GM18498 (cell line): ENCODE measurements around the gene MRPL38.
A peak's percentile ranks its signal among the peaks of the same experiment; 100 is the strongest.
"Not testable (repeated sequence)": the region's sequence is repeated elsewhere in the genome, so short reads cannot be mapped to it uniquely, and the experiment has no call there.

Experiments used
- ATAC-seq: cut with Tn5 transposase; IDR thresholded peaks from one replicate; pipeline ENCODE4 v1.9.1; 2021; ENCODE audit warnings: mild to moderate bottlenecking, moderate library complexity; ENCODE audit not compliant: unreplicated experiment

Gene MRPL38

GRCh38 chr17:75876938-75877751 is 27.5 kb downstream of the MRPL38 start:
- no peak for ATAC-seq

DNA sequence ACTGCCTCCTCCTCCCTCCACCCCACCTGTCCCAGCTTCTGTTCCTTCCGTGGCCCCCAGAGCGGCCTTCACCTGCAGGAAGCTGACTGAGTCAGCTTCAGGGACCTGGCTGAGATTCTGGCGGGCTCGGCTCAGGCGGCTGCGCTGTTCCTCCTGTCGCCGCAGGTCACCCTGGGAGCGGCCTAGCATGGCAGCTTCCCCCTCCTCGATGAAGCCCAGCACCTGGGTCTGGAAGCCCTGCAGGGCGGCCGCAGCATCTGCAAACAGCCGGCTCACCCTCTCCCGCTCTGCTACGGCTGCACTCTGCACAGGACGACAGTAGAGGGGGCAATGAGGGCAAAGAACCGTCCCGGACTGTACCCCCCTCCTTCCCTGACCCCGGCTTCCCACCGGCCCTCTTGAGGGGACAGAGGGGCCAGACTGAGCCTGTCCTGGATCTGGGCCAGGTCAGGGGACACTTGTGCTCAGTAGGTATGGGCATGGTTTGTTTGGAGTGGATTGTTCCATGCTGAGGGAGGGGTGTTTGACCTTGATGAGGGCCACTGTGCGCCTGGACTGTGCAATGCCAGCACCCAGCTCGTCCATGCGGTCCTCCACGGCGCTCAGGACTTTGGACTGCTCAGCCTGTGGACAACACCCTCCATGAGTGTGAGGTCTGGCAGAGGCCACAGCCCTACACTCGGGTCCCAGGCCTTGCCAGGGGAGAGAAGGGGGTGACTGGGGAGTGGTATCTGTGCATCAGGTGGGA is 28.3 kb downstream of the MRPL38 start:
- ATAC-seq: peak; percentile 39

DNA sequence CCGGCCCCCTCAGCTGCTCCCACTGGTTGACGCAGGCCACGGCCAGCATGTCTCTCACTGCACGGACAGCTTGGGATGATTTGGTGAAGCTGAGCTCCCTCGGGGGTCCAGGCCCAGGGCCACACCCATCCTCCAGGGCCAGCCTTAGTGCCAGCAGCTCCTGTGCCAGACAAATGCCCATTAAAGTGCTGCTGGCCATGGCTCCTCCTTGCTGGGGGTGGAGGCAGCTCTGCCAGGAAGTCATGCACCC is 28.8 kb downstream of the MRPL38 start:
- ATAC-seq: peak; percentile 21

DNA sequence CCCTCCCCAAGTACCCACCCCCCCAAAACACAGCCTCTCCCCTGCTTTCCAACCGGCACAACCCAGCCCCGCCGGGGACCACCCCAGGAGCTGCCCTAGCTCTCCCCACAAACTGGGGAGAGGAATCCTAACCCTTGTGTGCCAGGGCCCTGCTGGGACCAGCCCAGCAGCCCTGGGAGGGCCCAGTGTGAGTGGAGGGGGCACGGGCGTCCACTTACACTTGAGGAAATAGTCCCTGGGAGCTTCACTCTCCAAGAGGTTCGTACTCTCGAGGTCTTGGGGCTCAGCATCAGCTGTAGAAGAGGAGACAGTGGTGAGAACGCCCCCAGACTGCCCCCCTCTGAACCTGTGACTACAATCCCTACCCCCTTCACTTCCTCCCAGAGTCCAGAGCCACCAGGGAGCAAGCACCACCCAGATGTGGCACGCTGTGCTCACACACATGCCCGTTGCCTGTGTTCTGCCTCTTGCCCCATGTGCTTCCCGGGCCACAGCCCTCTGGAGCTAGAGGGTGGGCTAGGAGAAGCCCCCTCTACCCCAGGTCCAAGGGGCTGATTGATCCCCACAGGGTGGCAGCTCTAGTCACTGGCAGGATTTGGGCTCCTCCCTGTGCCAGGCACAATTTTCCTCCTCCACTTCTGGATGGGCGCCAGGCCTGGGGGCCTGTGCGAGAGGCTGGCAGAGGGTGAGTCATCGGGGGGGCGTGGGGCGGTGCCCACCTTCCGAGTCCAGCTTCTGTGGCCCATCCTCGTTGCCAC is 29.3 kb downstream of the MRPL38 start:
- ATAC-seq: no peak

GRCh38 chr17:75874323-75875181 is 30.1 kb downstream of the MRPL38 start:
- no peak for ATAC-seq

GRCh38 chr17:75873587-75874322 is 30.9 kb downstream of the MRPL38 start:
- ATAC-seq: no peak

- no peak for ATAC-seq
Measured at GRCh38 chr17:75872434-75873351, 32.0 kb downstream of the MRPL38 start.

- ATAC-seq: not testable (repeated sequence)
Measured at GRCh38 chr17:75870228-75870627, 34.5 kb downstream of the MRPL38 start.

- ATAC-seq: no peak
Measured at GRCh38 chr17:75869282-75870141, 35.2 kb downstream of the MRPL38 start.

DNA sequence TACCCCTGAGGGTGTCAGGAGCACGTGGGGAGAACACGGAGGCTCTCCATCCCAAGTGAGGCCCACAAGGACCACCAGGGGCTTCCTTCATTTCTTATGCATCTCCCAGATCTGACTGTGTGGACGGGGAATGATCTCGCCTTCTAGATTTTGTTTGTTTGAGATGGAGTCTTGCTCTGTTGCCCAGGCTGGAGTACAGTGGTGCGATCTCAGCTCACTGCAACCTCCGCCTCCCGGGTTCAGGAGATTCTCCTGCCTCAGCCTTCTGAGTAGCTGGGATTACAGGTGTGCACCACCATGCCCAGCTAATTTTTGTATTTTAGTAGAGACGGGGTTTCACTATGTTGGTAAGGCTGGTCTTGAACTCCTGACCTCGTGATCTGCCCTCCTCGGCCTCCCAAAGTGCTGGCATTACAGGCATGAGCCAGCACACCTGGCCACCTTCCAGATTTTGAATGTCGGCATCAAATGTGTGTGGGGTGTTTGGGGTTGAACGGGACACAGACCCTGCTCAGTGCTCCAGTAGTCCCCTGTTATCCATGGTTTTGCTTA is 35.9 kb downstream of the MRPL38 start:
- not testable (repeated sequence) for ATAC-seq

DNA sequence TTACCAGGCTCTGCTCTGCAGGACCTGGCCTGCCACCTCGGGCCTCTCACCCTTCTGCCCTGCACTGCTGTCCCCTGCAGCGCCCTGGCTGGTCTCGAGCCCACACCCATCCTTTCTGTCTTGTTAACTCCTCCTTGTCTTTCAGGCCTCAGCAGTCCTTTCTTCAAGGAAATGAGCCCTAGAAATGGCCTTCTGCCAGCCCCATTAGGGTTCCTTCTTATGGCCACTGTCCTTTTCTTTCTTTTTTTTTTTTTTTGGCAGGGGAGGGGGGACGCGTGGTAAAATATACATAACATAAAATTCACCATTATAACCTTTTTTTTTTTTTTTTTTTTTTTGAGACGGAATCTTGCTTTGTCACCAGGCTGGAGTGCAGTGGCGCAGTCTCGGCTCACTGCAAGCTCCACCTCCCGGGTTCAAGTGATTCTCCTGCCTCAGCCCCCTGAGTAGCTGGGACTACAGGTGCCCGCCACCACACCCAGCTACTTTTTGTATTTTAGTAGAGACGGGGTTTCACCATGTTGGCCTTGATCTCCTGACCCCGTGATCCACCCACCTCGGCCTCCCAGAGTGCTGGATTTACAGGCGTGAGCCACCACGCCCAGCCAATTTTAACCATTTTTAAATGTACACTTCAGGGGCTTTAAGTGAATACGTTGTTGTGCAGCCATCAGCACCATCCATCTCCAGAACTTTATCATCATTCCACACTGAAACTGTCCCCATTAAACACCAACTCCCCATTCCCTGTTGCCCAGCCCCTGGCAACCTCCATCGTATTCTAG is 39.1 kb downstream of the MRPL38 start:
- not testable (repeated sequence) for ATAC-seq

DNA sequence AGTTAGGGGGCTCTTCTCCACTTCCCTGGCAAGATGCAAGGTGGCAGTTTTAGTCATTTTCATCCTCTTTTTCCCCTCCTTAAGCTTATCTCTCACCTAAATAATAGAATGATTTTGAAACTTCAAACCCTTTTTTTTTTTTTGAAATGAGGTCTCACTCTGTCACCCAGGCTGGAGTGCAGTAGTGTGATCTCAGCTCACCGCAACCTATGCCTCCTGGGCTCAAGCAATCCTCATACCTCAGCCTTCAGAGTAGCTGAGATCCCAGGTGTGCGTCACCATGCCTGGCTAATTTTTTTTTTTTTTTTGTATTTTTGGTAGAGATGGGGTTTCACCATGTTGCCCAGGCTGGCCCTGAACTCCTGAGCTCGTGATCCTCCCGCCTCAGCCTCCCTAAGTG is 39.8 kb downstream of the MRPL38 start:
- ATAC-seq: peak; percentile 23

DNA sequence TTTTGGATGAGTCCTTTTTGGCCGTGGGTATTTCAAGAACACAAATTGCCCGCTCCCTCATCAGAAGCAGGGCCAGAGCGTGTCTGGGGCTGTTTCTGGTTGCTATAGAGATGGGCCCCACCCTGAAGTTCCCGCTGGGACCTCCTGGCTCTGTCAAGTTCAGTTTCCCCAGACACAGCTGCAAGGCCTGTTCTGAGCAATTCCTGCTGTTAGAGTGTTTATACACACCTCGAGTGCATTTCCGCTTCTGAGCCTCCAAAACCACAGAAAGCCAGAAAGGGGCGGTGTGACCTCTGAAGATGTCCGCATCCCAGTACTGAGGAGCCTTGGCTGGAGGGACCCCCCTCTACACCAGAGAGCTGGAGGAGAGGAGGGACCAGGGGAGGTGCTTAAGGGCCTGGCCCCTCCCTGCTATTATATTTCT is 40.2 kb downstream of the MRPL38 start:
- ATAC-seq: peak; percentile 78

DNA sequence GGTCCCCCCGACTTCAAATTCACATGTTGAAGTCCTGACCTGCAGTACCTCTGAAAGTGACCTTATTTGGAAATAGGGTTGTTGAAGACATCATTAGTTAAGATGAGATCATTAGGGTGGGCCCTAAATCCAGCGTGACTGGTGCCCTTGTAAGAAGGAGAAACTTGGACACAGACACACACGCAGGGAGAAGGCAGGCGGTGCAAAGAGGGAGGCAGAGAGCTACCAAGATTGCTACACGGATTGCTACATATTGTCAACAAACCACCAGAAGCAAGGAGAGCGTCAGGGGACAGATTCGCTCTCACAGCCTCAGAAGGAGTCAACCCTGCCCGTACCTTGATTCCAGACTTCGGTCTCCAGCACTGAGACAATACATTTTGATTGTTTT is 42.8 kb downstream of the MRPL38 start:
- ATAC-seq: no peak

DNA sequence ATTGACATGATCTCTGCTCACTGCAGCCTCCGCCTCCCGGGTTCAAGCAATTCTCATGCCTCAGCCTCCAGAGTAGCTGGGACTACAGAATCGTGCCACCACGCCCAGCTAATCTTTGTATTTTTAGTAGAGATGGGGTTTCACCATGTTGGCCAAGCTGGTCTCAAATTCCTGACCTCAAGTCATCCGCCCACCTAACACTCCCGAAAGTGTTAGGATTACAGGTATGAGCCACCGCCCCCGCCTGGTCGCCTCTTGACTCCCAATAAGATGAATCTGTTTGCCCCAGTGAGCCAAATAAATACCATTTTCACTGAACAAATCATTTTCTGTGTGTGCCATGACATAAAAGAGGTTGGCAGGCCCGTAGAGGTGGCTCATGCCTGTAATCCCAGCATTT is 45.3 kb downstream of the MRPL38 start:
- not testable (repeated sequence) for ATAC-seq

GRCh38 chr17:75856062-75856756 is 48.5 kb downstream of the MRPL38 start:
- no peak for ATAC-seq
